Nephron progenitor cell (in vitro differentiated cells): ENCODE measurements around the gene SYK.
"Not testable (repeated sequence)": the region's sequence is repeated elsewhere in the genome, so short reads cannot be mapped to it uniquely, and the experiment has no call there.

Experiments
- DNase-seq: peaks from one replicate; pipeline ENCODE4 v3.0.0; 2021
- H3K27ac Mint-ChIP-seq: 2 replicates; pipeline ENCODE4 v1.8.0; 2021; ENCODE audit warnings: mild to moderate bottlenecking, moderate library complexity, mixed read lengths
- H3K27me3 Mint-ChIP-seq: 2 replicates; pipeline ENCODE4 v1.8.0; 2021; ENCODE audit warnings: mild to moderate bottlenecking, low read depth, mixed read lengths; ENCODE audit not compliant: poor library complexity
- H3K36me3 Mint-ChIP-seq: 2 replicates; pipeline ENCODE4 v1.8.0; 2021; ENCODE audit warnings: low read depth, mixed read lengths
- H3K4me1 Mint-ChIP-seq: 2 replicates; pipeline ENCODE4 v1.8.0; 2021; ENCODE audit warnings: mixed read lengths
- H3K4me3 Mint-ChIP-seq: 2 replicates; pipeline ENCODE4 v1.8.0; 2021; ENCODE audit warnings: mild to moderate bottlenecking, moderate library complexity, mixed read lengths
- H3K9me3 Mint-ChIP-seq: 2 replicates; pipeline ENCODE4 v1.8.0; 2021; ENCODE audit warnings: mild to moderate bottlenecking, moderate library complexity, mixed read lengths
- TF ChIP-seq, protein P1 (sequence below): fragments of 200-600 bp; sonication (generic); IDR thresholded peaks from 2 replicates; pipeline ENCODE4 v1.5.0; 2021; ENCODE audit warnings: antibody characterized with exemption

The SYK gene

DNA sequence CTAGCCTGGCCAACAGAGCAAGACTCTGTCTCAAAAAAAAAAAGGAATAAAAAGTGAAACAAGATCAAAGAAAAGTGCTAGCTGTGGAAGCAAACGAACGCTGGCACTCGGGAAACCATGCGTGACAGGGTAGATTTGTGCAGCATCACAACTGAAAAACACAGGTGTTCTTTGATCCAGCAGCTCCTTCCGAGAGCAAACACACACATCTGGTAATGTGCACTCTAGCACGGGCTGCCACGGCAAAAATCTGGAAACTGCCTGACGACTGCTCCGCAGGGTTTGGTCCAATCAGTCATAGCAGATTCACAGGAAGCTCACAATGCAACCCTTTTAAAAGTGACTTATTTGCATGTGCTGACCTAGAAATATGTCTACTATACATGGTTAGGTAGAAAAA, 80.0 kb downstream of the SYK start:
- H3K27ac Mint-ChIP-seq: no peak overlapping the region
- H3K9me3 Mint-ChIP-seq: peaks cover 15% of the 10 kb centered on the region
- H3K36me3 Mint-ChIP-seq: no peaks in the 10 kb centered on the region
- DNase-seq: no peak
- H3K27me3 Mint-ChIP-seq: no peaks in the 10 kb centered on the region
- TF ChIP-seq, protein P1, sequence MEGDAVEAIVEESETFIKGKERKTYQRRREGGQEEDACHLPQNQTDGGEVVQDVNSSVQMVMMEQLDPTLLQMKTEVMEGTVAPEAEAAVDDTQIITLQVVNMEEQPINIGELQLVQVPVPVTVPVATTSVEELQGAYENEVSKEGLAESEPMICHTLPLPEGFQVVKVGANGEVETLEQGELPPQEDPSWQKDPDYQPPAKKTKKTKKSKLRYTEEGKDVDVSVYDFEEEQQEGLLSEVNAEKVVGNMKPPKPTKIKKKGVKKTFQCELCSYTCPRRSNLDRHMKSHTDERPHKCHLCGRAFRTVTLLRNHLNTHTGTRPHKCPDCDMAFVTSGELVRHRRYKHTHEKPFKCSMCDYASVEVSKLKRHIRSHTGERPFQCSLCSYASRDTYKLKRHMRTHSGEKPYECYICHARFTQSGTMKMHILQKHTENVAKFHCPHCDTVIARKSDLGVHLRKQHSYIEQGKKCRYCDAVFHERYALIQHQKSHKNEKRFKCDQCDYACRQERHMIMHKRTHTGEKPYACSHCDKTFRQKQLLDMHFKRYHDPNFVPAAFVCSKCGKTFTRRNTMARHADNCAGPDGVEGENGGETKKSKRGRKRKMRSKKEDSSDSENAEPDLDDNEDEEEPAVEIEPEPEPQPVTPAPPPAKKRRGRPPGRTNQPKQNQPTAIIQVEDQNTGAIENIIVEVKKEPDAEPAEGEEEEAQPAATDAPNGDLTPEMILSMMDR: no peak
- H3K4me1 Mint-ChIP-seq: no peaks in the 10 kb centered on the region
- H3K4me3 Mint-ChIP-seq: no peak overlapping the region

DNA sequence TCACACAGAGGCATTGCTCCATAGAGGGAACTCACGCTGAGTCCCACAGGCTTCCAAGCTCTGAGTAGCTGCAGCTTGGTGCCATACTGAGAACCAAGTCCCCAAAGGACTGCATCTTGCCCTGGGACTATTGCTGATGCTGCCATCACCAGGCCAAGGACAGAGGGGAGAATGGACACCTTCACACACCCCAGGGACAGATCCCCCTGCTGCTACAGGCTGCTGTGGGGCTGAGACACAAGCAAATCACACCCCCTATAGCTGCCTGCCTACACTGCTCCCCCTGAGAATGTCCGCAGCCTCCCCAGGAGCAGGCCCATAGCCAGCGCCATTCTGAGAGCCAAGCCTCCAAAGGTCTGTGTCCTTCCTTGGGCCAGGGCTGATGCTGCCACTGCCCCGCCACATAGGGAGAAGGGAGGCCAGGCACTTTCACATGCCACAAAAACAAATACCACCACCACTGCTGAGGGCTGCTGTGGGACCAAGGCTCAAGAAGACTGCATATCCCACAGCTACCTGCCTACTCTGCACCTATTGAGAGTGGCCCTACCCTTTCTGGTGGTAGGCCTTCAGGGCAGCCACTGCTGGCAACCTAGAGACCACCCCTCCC, 81.5 kb downstream of the SYK start:
- H3K27ac Mint-ChIP-seq: no peak overlapping the region
- H3K27me3 Mint-ChIP-seq: no peaks in the 10 kb centered on the region
- DNase-seq: no peak
- TF ChIP-seq, protein P1: no peak
- H3K36me3 Mint-ChIP-seq: no peaks in the 10 kb centered on the region
- no peak overlapping the region for H3K4me3 Mint-ChIP-seq
- no peaks in the 10 kb centered on the region for H3K4me1 Mint-ChIP-seq
- H3K9me3 Mint-ChIP-seq: peaks cover 15% of the 10 kb centered on the region

DNA sequence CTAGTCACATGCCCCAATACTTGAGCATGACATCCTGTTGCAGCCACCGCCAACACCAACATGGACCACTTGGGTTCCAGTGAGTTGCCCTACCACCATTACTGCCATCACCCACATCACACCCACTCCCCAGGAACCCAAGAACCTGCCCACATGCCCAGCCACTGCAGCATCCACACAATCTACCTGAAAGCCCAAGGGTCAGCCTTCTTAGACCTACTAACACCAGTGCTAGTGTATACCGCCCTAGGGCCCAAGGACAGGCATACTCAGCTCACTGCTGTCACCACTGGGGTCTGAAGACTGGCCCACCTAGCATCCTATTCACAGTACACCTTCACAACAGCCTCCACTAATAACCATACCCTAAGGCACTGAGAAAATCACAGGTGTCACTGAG, 82.0 kb downstream of the SYK start:
- no peaks in the 10 kb centered on the region for H3K36me3 Mint-ChIP-seq
- DNase-seq: no peak
- peaks cover 15% of the 10 kb centered on the region for H3K9me3 Mint-ChIP-seq
- TF ChIP-seq, protein P1: no peak
- no peak overlapping the region for H3K4me3 Mint-ChIP-seq
- no peaks in the 10 kb centered on the region for H3K4me1 Mint-ChIP-seq
- H3K27me3 Mint-ChIP-seq: no peaks in the 10 kb centered on the region
- H3K27ac Mint-ChIP-seq: no peak overlapping the region

DNA sequence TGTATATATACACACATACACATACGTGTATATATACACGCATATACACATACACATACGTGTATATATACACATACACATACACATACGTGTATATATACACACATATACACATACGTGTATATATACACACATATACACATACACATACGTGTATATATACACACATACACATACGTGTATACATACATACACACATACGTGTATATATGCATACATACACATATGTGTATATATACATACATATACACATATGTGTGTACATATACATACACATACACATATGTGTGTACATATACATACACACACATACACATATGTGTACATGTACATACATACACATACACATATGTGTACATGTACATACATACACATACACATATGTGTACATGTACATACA, 82.6 kb downstream of the SYK start:
- Mint-ChIP-seq H3K27me3 (no peaks in the 10 kb centered on the region), H3K36me3 (no peaks in the 10 kb centered on the region), H3K9me3 (peaks cover 15% of the 10 kb centered on the region), H3K27ac (no peak overlapping the region), H3K4me3 (no peak overlapping the region), H3K4me1 (no peaks in the 10 kb centered on the region)
- DNase-seq: no peak
- TF ChIP-seq, protein P1: no peak

DNA sequence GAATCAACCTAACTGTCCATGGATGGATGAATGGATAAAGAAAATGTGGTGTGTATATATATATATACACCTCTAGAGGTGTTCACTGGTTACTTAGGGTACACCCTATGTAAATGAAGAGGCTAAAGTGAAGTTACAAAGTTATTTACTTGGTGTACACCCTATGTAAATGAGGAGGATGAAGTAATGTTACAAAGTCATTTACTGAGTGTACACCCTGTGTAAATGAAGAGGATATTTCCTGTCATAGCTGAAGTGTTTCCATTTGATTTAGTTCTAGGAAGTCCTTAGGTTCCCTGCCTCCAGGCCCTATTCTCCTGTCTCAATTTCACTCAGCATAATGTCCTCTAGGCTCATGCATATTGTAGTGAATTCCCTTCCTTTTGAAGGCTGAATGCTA, 85.2 kb downstream of the SYK start:
- H3K4me3 Mint-ChIP-seq, DNase-seq, H3K4me1 Mint-ChIP-seq, H3K27ac Mint-ChIP-seq, H3K36me3 Mint-ChIP-seq, H3K27me3 Mint-ChIP-seq: not testable (repeated sequence)
- peaks cover 15% of the 10 kb centered on the region for H3K9me3 Mint-ChIP-seq

DNA sequence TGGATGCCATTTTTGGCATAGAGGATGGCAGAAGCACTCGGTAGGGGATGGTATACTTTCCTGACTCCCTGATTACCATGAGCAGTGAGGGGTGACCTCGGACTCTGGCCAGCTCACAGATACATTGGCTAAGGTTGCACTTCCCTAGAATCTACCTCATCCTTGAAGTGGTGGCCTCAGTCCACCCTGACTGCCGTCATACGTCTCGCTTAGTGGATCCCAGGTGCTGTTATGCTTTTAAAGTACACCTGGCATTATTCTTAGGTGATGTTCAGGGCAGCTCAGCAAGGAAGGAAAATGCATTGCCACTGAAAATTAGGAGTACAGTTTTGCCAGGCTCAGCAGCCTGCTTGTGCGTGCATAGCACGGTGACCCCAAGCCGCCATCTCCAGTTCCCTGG, 87.3 kb downstream of the SYK start:
- no peaks in the 10 kb centered on the region for H3K36me3 Mint-ChIP-seq
- peaks cover 20% of the 10 kb centered on the region for H3K4me1 Mint-ChIP-seq
- peaks cover 15% of the 10 kb centered on the region for H3K9me3 Mint-ChIP-seq
- no peak for DNase-seq
- H3K27me3 Mint-ChIP-seq: no peaks in the 10 kb centered on the region
- no peak overlapping the region for H3K4me3 Mint-ChIP-seq
- TF ChIP-seq, protein P1: no peak
- H3K27ac Mint-ChIP-seq: no peak overlapping the region
